GM12874 (cell line): Measurements from ENCODE around the gene ARHGAP42.

Source experiments
- TF ChIP-seq, protein P1 (sequence below): IDR thresholded peaks from 2 replicates; pipeline ENCODE4 v1.5.1; 2011; ENCODE audit warnings: low read depth, mild to moderate bottlenecking, control low read depth, low read length, moderate library complexity; ENCODE audit not compliant: insufficient read depth

Gene ARHGAP42

DNA sequence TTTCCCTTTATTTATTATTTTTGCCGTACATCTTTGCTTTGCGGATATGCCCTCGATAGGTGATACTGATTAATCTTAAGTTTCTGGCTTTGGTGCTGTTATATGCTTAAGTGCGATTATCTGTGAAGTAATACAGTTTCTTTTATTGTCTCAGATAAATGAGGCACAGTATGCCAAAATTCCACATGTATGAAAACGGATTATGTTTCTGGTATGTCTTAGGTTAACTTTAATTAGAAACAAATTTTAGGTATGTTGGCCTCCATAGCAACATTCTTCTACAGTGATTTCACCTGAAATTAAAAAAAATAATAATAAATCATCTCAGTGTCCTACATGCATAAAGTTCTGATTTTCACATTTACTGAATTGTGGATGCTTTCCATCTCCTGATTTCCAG, 119.2 kb downstream of the ARHGAP42 start:
- TF ChIP-seq, protein P1, sequence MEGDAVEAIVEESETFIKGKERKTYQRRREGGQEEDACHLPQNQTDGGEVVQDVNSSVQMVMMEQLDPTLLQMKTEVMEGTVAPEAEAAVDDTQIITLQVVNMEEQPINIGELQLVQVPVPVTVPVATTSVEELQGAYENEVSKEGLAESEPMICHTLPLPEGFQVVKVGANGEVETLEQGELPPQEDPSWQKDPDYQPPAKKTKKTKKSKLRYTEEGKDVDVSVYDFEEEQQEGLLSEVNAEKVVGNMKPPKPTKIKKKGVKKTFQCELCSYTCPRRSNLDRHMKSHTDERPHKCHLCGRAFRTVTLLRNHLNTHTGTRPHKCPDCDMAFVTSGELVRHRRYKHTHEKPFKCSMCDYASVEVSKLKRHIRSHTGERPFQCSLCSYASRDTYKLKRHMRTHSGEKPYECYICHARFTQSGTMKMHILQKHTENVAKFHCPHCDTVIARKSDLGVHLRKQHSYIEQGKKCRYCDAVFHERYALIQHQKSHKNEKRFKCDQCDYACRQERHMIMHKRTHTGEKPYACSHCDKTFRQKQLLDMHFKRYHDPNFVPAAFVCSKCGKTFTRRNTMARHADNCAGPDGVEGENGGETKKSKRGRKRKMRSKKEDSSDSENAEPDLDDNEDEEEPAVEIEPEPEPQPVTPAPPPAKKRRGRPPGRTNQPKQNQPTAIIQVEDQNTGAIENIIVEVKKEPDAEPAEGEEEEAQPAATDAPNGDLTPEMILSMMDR = no peak

DNA sequence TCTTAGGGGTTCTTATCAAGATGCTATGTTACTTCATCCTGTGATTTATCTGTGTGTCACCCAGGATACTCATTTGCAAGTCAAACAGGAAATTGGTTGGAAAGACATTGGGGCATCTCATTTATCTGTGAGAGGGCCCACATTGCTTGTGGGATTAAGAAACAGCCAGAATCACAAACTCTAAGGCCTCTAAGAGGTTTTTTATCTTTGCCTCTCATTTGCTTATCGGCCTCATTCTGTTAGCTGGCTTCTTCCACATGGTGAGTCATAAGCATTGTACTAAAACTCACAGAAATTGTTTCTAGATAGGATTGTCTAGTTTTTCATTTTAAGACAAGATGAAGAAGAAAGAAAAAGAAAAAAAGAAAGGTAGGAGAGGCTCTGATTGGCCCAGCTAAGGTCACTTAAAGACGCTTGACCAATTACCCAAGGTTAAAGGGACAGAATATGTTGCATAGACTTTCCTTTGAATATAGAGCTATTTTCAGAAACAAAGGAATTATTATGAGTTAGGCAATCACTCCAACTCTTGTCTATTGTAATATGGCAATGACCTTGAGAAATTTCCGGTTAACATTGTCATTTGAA, 121.9 kb downstream of the ARHGAP42 start:
- TF ChIP-seq, protein P1 = no peak

GRCh38 chr11:100810146-100810545, 123.1 kb downstream of the ARHGAP42 start:
- TF ChIP-seq, protein P1 = no peak

- TF ChIP-seq, protein P1 = no peak
These were observed 123.6 kb downstream of the ARHGAP42 start for GRCh38 chr11:100810666-100811065.

DNA sequence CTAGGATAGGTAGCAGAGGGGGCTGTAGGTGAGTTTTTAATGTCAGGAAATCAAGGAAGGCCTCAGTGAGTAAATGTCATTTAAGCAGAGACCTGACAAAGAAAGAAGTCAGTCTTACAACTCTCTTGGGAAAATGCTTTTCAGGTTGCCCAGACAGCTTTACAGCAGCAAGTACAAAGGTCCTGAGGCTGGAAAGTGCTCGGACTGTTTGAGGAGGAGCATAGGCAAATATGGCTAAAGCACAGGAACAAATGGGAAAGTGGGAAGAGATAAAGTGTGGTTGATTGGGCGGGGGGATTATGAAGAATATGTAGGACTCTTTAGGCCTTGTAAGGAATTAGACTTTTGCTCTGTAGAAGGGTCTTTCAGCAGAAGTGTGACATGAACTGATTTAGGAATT, 125.4 kb downstream of the ARHGAP42 start:
- TF ChIP-seq, protein P1 = no peak

- TF ChIP-seq, protein P1 = no peak
These were observed 128.8 kb downstream of the ARHGAP42 start for GRCh38 chr11:100815787-100816330.

GRCh38 chr11:100816823-100817222, 129.7 kb downstream of the ARHGAP42 start:
- TF ChIP-seq, protein P1 = no peak
